GM21360 (cell line): Measurements from ENCODE around the gene E2F8.

Source experiments
- ATAC-seq: cut with Tn5 transposase; IDR thresholded peaks from one replicate; pipeline ENCODE4 v1.9.1; 2021; ENCODE audit warnings: mild to moderate bottlenecking, moderate library complexity; ENCODE audit not compliant: unreplicated experiment

The E2F8 gene

DNA sequence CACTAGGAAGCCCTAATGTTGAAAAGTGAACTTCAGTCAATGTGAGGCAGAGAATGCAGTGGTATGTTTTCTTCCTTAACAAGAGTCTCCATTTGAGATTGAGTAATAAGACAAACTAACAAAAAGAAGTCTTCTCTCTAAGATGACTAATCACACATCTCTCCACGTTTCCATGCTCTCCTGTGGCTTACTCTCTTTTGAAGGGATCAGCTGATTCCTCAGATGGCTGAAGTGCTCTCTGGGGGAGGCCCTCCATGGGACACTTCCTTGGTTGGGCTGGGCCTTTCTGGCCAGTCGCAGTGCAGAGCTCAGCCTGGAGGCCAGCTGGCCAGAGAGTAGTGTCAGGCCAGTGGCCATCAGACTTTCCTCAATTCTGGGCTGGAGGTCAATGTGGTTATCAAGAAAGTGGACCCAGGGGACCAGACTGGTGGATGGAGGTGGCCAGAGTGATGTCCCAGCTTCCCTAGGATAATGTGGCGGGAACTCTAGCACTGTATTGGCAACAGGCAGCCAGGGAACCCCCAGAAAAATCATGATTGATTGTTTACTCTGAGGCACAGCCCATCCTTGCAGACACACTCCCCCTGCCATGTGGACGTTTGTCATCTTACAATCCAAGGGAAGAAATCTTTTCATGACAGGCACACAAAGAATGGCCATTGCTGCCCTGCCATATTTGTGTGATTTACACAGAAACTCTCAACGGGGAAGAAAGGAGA lies 53.5 kb downstream of the E2F8 start:
- ATAC-seq: no peak

DNA sequence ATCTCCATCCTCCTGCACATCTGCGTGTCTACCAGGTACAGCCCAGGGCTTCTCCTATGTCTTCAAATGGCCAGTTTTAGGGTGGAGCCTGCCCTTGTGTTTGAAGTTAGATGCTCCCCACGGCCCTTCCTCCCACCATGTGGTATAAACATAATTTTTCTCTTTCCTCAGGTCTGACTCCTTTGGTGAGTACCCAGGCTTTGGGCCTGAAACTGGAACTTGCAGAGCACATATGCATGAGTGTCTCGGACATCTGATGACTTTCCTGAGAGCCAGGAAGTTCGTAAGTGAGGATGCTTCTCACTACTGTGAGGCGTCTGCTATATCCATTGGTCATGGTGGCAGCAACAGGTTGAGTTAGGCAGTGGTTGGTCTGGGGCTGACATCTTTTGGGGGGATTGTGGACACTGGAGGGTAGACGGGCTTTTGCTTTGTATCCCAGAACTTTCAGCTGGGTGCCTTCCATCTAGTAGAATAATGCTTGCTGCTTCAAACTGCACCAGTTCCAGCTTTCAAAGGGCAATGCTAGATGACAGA lies 55.2 kb downstream of the E2F8 start:
- ATAC-seq: no peak

GRCh38 chr11:19185036-19185435 lies 55.7 kb downstream of the E2F8 start:
- ATAC-seq: no peak

DNA sequence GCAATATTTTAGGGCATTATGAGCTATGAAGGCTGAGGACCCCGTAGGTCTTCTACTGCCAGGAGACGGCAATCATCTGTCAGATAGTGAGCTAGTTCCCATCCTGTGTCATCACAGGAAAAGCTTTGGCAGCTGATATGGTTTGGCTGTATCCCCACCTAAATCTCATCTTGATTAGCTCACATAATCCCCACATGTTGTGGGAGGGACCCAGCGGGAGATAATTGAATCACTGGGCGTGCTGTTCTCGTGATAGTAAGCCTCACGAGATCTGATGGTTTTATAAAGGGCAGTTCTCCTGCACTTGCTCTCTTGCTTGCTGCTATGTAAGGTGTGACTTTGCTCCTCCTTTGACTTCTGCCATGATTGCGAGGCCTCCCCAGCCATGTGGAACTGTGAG lies 57.1 kb downstream of the E2F8 start:
- ATAC-seq: no peak

GRCh38 chr11:19181531-19182261 lies 59.0 kb downstream of the E2F8 start:
- no peak for ATAC-seq

DNA sequence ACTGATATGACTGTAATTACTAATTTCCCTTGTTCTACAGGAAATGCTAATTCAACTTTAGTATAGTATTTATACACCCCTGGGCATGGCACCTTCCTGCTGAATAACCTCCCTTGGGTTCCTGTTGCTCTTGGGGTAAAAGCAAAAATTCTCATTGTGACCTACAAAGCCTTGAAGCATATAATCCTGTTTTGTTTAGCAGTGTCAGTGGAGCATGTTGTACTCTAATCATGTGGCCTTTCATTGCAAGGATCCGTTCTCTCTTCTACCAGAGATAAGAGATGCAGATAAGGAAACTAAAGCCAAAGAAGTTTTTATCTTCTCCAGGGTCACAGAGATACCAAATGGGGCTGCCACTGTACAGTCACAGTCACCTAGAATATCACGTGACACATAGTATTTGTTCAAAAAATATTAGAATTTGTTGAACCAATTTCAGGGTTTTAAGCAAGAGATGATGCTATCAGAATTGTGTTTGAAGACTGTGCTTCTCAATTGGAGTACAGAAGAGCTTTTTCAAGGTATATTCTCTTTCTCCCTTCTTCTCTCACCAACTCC lies 64.0 kb downstream of the E2F8 start:
- no peak for ATAC-seq
